ENCODE results near the gene ROS1. TPM values are rescaled to one million over a fixed set of nuclear protein-coding genes. Genes with fewer than 3 reads are reported as not detected.

Gene ROS1
- total RNA-seq, 1 donor from 2014 or later, result not detected

DNA sequence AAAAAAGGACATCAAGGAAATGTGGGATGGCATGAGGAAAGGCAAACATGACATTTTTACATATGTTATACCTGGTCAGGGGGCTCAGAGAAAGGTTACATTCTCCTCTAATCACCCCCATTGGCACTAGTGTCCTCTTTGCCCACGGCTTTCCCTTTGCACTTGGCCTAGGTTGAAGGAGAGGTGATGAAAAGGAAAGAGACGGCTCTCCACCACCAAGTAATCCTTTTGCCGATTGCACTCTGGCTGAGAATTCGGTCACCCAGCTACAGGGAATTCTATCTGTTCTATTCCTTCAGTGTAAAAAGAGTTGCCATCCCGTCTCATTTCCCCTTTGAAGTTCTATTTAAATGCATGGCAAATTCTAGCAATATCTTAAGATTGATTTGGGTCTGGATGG is 150.0 kb downstream of the ROS1 start:
- peaks cover 67% of the 10 kb centered on the region for H3K27me3 ChIP-seq (ENCODE audit: insufficient read depth, low read length)
- no peaks in the 10 kb centered on the region for H3K36me3 Mint-ChIP-seq (ENCODE audit: low read depth, unreplicated experiment)
- no peak overlapping the region for H2AFZ ChIP-seq (ENCODE audit: low read depth, low read length)

GRCh38 chr6:117275205-117275604 is 150.5 kb downstream of the ROS1 start:
- Histone ChIP-seq H3K27ac (ENCODE audit: low read depth, low read length) (no peak overlapping the region), H3K36me3 (ENCODE audit: insufficient read depth, low read length) (no peaks in the 10 kb centered on the region), H4K20me1 (ENCODE audit: insufficient read depth, low read length) (no peaks in the 10 kb centered on the region), H3K4me1 (ENCODE audit: insufficient read depth, low read length) (no peaks in the 10 kb centered on the region), H3K4me3 (ENCODE audit: insufficient read depth, low read depth, low read length) (no peak overlapping the region), H3K79me2 (ENCODE audit: insufficient read depth, low read length) (no peaks in the 10 kb centered on the region), H3K9ac (ENCODE audit: low read length) (no peak overlapping the region), H3K9me3 (ENCODE audit: insufficient read depth, low read depth, low read length) (no peaks in the 10 kb centered on the region), H2AFZ (ENCODE audit: low read depth, low read length) (no peak overlapping the region), H3K27me3 (ENCODE audit: insufficient read depth, low read length) (peaks cover 70% of the 10 kb centered on the region), H3K4me2 (ENCODE audit: low read length) (no peak overlapping the region)
- H3K36me3 Mint-ChIP-seq (ENCODE audit: low read depth, unreplicated experiment), result no peaks in the 10 kb centered on the region
- DNase-seq (ENCODE audit: low read depth), result no peak
- TF ChIP-seq EZH2 (IDR thresholded peaks at IDR 0.05; ENCODE audit: insufficient read depth, low read length) (no peak), CTCF (IDR thresholded peaks at IDR 0.05; ENCODE audit: insufficient read depth, low read depth, low read length) (no peak)
- FAIRE-seq, result no peak
- no peak overlapping the region for H3K27ac Mint-ChIP-seq (ENCODE audit: unreplicated experiment)
- H3K4me1 Mint-ChIP-seq (ENCODE audit: low read depth, unreplicated experiment), result peaks cover 8% of the 10 kb centered on the region
- peaks cover 47% of the 10 kb centered on the region for H3K27me3 Mint-ChIP-seq (ENCODE audit: low read depth, unreplicated experiment)
- no peaks in the 10 kb centered on the region for H3K9me3 Mint-ChIP-seq (ENCODE audit: unreplicated experiment)
- H3K4me3 Mint-ChIP-seq (ENCODE audit: unreplicated experiment), result no peak overlapping the region

More for the DNA sequence above, 150.0 kb downstream of the ROS1 start:
- Histone ChIP-seq H3K36me3 (ENCODE audit: insufficient read depth, low read length) (no peaks in the 10 kb centered on the region), H3K79me2 (ENCODE audit: insufficient read depth, low read length) (no peaks in the 10 kb centered on the region), H3K27ac (ENCODE audit: low read depth, low read length) (no peak overlapping the region), H3K9me3 (ENCODE audit: insufficient read depth, low read depth, low read length) (no peaks in the 10 kb centered on the region), H4K20me1 (ENCODE audit: insufficient read depth, low read length) (no peaks in the 10 kb centered on the region), H3K4me3 (ENCODE audit: insufficient read depth, low read depth, low read length) (no peak overlapping the region), H3K9ac (ENCODE audit: low read length) (no peak overlapping the region), H3K4me2 (ENCODE audit: low read length) (no peak overlapping the region), H3K4me1 (ENCODE audit: insufficient read depth, low read length) (no peaks in the 10 kb centered on the region)
- DNase-seq (ENCODE audit: low read depth) (no peak), FAIRE-seq (no peak)
- TF ChIP-seq CTCF (IDR thresholded peaks at IDR 0.05; ENCODE audit: insufficient read depth, low read depth, low read length) (no peak), EZH2 (IDR thresholded peaks at IDR 0.05; ENCODE audit: insufficient read depth, low read length) (no peak)
- H3K27me3 Mint-ChIP-seq (ENCODE audit: low read depth, unreplicated experiment), result peaks cover 45% of the 10 kb centered on the region
- no peak overlapping the region for H3K4me3 Mint-ChIP-seq (ENCODE audit: unreplicated experiment)
- H3K4me1 Mint-ChIP-seq (ENCODE audit: low read depth, unreplicated experiment), result peaks cover 8% of the 10 kb centered on the region
- no peaks in the 10 kb centered on the region for H3K9me3 Mint-ChIP-seq (ENCODE audit: unreplicated experiment)
- no peak overlapping the region for H3K27ac Mint-ChIP-seq (ENCODE audit: unreplicated experiment)

- peaks cover 8% of the 10 kb centered on the region for H3K4me1 Mint-ChIP-seq (ENCODE audit: low read depth, unreplicated experiment)
- Histone ChIP-seq H3K4me2 (ENCODE audit: low read length) (no peak overlapping the region), H3K4me3 (ENCODE audit: insufficient read depth, low read depth, low read length) (no peak overlapping the region), H3K27me3 (ENCODE audit: insufficient read depth, low read length) (peaks cover 81% of the 10 kb centered on the region), H3K9ac (ENCODE audit: low read length) (no peak overlapping the region), H3K9me3 (ENCODE audit: insufficient read depth, low read depth, low read length) (no peaks in the 10 kb centered on the region), H3K79me2 (ENCODE audit: insufficient read depth, low read length) (no peaks in the 10 kb centered on the region), H2AFZ (ENCODE audit: low read depth, low read length) (no peak overlapping the region), H4K20me1 (ENCODE audit: insufficient read depth, low read length) (peaks cover 3% of the 10 kb centered on the region), H3K27ac (ENCODE audit: low read depth, low read length) (no peak overlapping the region), H3K36me3 (ENCODE audit: insufficient read depth, low read length) (no peaks in the 10 kb centered on the region), H3K4me1 (ENCODE audit: insufficient read depth, low read length) (no peaks in the 10 kb centered on the region)
- no peak overlapping the region for H3K27ac Mint-ChIP-seq (ENCODE audit: unreplicated experiment)
- H3K36me3 Mint-ChIP-seq (ENCODE audit: low read depth, unreplicated experiment), result no peaks in the 10 kb centered on the region
- FAIRE-seq, result no peak
- TF ChIP-seq EZH2 (IDR thresholded peaks at IDR 0.05; ENCODE audit: insufficient read depth, low read length) (no peak), CTCF (IDR thresholded peaks at IDR 0.05; ENCODE audit: insufficient read depth, low read depth, low read length) (no peak)
- H3K4me3 Mint-ChIP-seq (ENCODE audit: unreplicated experiment), result no peak overlapping the region
- H3K9me3 Mint-ChIP-seq (ENCODE audit: unreplicated experiment), result peaks cover 2% of the 10 kb centered on the region
- H3K27me3 Mint-ChIP-seq (ENCODE audit: low read depth, unreplicated experiment), result peaks cover 70% of the 10 kb centered on the region
- no peak for DNase-seq (ENCODE audit: low read depth)
These were observed 152.9 kb downstream of the ROS1 start for GRCh38 chr6:117272891-117273290.
